ENCODE data around the gene NHSL2. TPM values are rescaled to one million over a fixed set of nuclear protein-coding genes. Genes with fewer than 3 reads are reported as not detected.

NHSL2 gene
- total RNA-seq, 1 donor from 2014 or later, result 12.7 TPM

- no peaks in the 10 kb centered on the region for H3K9me3 ChIP-seq
- peaks cover 10% of the 10 kb centered on the region for H3K4me1 ChIP-seq
- H3K36me3 ChIP-seq, result no peaks in the 10 kb centered on the region
- no peak for DNase-seq
- no peaks in the 10 kb centered on the region for H3K27me3 ChIP-seq (ENCODE audit: low read depth)
- TF ChIP-seq, protein P1, sequence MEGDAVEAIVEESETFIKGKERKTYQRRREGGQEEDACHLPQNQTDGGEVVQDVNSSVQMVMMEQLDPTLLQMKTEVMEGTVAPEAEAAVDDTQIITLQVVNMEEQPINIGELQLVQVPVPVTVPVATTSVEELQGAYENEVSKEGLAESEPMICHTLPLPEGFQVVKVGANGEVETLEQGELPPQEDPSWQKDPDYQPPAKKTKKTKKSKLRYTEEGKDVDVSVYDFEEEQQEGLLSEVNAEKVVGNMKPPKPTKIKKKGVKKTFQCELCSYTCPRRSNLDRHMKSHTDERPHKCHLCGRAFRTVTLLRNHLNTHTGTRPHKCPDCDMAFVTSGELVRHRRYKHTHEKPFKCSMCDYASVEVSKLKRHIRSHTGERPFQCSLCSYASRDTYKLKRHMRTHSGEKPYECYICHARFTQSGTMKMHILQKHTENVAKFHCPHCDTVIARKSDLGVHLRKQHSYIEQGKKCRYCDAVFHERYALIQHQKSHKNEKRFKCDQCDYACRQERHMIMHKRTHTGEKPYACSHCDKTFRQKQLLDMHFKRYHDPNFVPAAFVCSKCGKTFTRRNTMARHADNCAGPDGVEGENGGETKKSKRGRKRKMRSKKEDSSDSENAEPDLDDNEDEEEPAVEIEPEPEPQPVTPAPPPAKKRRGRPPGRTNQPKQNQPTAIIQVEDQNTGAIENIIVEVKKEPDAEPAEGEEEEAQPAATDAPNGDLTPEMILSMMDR (IDR thresholded peaks at IDR 0.05), result no peak
- peak overlapping the region; percentile 11 for H3K27ac ChIP-seq
- ATAC-seq, result no peak
- no peak overlapping the region for H3K4me3 ChIP-seq
- intact Hi-C loops (cut with DNase I), result no loop called here
Observed at GRCh38 chrX:72046447-72046846, 135.8 kb downstream of the NHSL2 start.

- DNase-seq (no peak), ATAC-seq (no peak)
- TF ChIP-seq, protein P1 (IDR thresholded peaks at IDR 0.05), result no peak
- Histone ChIP-seq H3K27me3 (ENCODE audit: low read depth) (no peaks in the 10 kb centered on the region), H3K4me1 (peaks cover 16% of the 10 kb centered on the region), H3K4me3 (no peak overlapping the region), H3K9me3 (no peaks in the 10 kb centered on the region), H3K36me3 (no peaks in the 10 kb centered on the region), H3K27ac (no peak overlapping the region)
- intact Hi-C loops (cut with DNase I), result no loop called here
Observed at GRCh38 chrX:72048510-72049455, 138.1 kb downstream of the NHSL2 start.

DNA sequence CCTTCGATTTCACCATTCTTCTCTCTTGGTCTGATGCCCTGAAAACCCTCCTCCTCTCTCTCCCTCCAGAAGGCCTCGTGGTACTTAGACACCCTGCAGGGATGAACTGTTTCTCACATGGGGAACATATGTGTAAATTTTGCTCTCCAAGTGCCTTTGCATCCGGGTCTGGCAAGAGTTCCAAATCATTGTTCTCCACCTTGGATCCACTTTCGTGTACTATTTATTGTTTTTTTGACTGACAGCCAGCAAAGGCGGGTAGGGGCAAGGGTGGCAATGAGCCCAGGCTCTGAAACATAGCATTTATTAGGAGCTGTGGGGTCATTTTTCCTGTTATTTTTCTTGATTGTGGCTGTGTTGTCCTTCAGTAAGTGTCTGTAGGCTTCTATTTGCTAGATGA is 139.4 kb downstream of the NHSL2 start:
- H3K27me3 ChIP-seq (ENCODE audit: low read depth), result no peaks in the 10 kb centered on the region
- DNase-seq (no peak), ATAC-seq (no peak)
- peaks cover 15% of the 10 kb centered on the region for H3K4me1 ChIP-seq
- TF ChIP-seq, protein P1 (IDR thresholded peaks at IDR 0.05), result no peak
- H3K36me3 ChIP-seq, result no peaks in the 10 kb centered on the region
- H3K9me3 ChIP-seq, result no peaks in the 10 kb centered on the region
- H3K27ac ChIP-seq, result no peak overlapping the region
- H3K4me3 ChIP-seq, result no peak overlapping the region
- intact Hi-C loops (cut with DNase I), result no loop called here

DNA sequence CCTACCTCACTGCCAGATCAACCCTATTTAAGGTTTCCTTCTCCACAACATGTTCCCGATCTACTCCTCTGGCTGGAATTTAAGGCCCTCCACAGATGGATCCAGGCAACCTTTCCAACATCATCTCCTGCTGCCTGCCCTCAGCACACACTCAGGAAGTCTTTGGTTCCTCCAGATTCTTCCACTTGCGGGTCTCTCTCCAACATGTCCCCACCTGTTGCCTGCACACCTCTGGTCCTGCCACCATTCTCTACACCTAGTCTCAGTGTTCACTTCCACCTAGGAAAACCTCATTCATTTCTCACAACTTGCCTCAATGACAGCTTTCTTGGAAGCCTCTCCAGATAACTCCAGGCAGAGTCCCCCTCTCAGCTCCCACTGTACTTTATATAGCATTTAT is 140.9 kb downstream of the NHSL2 start:
- Histone ChIP-seq H3K36me3 (no peaks in the 10 kb centered on the region), H3K4me3 (no peak overlapping the region), H3K9me3 (no peaks in the 10 kb centered on the region), H3K27ac (no peak overlapping the region), H3K4me1 (peaks cover 6% of the 10 kb centered on the region), H3K27me3 (ENCODE audit: low read depth) (no peaks in the 10 kb centered on the region)
- intact Hi-C loops (cut with DNase I), result no loop called here
- TF ChIP-seq, protein P1 (IDR thresholded peaks at IDR 0.05), result no peak
- DNase-seq (no peak), ATAC-seq (no peak)

- intact Hi-C loops (cut with DNase I), result no loop called here
- H3K36me3 ChIP-seq, result no peaks in the 10 kb centered on the region
- no peak for ATAC-seq
- H3K27ac ChIP-seq, result no peak overlapping the region
- H3K4me1 ChIP-seq, result peaks cover 6% of the 10 kb centered on the region
- DNase-seq, result no peak
- H3K9me3 ChIP-seq, result no peaks in the 10 kb centered on the region
- H3K4me3 ChIP-seq, result no peak overlapping the region
- TF ChIP-seq, protein P1 (IDR thresholded peaks at IDR 0.05), result no peak
- no peaks in the 10 kb centered on the region for H3K27me3 ChIP-seq (ENCODE audit: low read depth)
Observed at GRCh38 chrX:72052415-72053090, 141.9 kb downstream of the NHSL2 start.

Measured in lower lobe of right lung (tissue), 2 donors.